GM23248 (cell line): ENCODE measurements around the gene L3MBTL4.

Experiments
- EZH2 ChIP-seq: fragments of 200-600 bp; sonication (generic); IDR thresholded peaks from 2 replicates; pipeline ENCODE4 v1.6.1; 2018; ENCODE audit warnings: antibody characterized with exemption, mild to moderate bottlenecking; ENCODE audit not compliant: insufficient read depth, poor library complexity, severe bottlenecking
- EZH2phosphoT487 ChIP-seq: fragments of 200-600 bp; sonication (generic); IDR thresholded peaks from 2 replicates; pipeline ENCODE4 v1.6.1; 2018; ENCODE audit warnings: antibody characterized with exemption, moderate library complexity, mild to moderate bottlenecking, low read depth; ENCODE audit not compliant: insufficient read depth

GRCh38 chr18:6079406-6079805, 335.3 kb downstream of the L3MBTL4 start:
- TF ChIP-seq EZH2 (no peak), EZH2phosphoT487 (no peak)
